Left forelimb (tissue), 1 donor: ENCODE results near the gene CTCF.

Source experiments
- DNase-seq: peaks from one replicate; pipeline ENCODE4 v3.0.0-alpha.2; 2018; ENCODE audit warnings: low spot score

CTCF gene

DNA sequence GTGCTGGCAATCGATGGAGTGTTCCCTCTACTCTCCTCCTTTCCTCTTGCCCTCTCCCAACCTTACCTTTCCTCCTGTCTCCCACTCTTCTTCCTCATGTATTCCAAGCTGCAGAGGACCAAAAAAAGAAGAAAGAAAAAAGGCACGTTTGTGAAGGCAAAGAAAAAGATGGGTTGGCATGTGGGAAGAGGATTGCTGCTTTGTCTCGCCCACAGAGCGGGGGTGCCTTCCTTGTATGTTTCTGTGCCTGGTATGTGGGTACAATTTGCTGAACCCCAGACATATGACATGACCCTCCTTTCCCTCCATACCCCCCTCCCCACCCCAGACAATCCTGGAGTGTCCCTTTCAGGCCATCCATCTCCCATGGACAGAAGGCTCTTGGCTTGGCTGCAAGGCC is 13.1 kb upstream of the CTCF start:
- no peak for DNase-seq

DNA sequence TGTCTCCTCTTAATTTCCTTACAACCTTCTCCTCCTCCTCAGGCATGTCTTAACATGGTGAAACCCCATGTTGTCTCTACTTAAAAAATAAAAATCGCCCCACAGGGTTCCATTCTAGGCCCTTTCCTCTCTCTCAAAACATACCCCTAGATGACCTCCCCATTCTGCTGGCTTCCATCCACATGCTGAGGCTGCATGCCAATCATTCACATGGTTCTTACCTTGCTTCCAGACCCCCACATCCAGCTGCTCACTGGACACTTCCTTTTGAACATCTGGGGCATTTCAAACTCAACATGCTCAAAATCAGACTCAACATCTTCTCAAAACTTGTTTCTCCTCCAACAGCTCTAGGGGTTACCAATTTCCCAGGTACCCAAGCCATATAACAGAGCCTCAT is 12.4 kb upstream of the CTCF start:
- DNase-seq, result no peak

DNA sequence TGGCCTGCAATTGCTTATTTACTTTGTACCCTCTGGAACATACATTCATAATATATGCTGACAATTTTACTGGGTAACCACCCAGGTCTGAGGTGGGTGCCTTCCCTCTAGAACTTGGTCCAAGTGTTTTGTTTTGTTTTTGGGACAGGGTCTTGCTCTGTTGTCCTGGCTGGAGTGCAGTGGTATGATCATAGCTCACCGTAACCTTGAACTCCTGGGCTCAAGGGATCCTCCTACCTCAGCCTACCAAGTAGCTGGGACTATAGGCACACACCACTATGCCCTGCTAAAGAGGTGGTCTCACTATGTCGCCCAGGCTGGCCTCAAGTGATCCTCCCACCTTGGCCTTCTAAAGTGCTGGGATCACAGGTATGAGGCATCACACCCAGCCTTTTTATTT is 11.2 kb upstream of the CTCF start:
- DNase-seq, result no peak

DNA sequence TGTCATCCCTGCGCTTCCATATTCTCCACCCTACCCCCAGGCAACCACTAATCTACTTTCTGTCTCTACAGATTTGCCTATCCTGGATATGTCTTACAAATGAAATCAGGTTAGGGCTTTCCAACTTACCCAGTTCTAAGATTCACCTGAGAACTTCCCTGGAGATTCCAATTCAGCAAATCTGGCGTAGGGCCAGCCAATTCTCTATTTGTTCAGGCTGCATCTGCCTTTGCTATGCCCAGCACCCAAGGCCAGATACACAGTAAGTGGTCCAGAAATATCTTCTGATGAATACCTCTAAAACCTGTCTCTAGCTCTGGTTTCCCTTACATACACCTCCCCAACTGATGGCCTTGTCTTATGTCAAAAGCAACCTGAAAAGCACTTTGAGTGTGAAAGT is 10.4 kb upstream of the CTCF start:
- DNase-seq, result no peak

DNA sequence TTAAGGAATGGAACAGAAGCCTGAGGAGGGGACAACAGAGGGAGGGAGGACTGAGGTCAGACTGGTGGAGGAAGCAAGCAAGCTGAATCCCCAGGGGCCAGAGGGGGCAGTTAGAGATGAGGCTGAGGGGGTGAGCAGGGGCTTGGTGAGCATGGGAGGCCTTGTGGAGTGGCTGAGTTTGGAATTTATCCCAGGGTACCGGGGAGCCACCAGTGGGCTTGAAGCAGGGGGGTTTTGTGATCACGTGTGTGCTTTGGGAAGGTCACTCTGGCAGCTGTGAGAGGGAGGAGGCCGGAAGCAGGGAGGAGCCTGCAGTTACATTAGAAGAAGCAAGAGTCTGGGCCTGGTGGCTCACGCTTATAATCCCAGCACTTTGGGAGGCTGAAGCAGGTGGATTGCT is 9.8 kb upstream of the CTCF start:
- DNase-seq, result no peak

DNA sequence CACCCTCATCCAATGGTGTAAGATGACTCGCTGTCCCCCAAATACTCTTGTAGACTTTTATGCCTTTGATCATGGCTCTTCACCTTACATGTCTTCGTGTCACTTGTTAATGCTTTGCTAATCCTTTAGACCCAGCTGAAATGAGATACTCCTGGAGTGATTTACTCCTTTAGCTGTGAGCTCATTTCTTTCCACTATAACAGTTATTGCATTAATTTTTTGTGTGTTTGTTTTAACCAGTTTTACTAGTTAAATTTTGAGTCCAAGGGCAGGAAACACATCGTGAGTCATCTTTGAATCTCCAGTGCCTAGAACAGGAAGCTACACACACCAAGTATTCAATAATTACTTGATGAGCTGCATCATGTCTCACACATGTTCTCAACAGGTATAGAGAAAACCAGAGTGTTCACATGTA is 6.5 kb upstream of the CTCF start:
- DNase-seq, result no peak

DNA sequence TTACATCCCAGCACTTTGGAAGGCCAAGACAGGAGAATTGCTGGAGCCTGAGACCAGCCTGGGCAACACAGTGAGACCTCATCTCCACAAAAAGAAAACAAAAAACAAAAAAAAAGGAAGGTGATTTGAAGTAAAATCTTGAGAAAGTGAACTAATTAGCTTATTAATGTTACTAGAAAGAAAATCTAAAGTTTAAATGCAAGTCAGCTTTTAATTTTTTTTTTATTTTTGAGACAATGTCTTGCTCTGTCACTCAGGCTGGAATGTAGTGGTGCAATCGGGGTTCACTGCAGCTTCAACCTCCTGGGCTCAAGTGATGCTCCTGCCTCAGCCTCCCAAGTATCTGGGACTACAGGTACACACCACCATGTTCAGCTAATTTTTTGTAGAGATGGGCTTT is 3.5 kb upstream of the CTCF start:
- no peak for DNase-seq

DNA sequence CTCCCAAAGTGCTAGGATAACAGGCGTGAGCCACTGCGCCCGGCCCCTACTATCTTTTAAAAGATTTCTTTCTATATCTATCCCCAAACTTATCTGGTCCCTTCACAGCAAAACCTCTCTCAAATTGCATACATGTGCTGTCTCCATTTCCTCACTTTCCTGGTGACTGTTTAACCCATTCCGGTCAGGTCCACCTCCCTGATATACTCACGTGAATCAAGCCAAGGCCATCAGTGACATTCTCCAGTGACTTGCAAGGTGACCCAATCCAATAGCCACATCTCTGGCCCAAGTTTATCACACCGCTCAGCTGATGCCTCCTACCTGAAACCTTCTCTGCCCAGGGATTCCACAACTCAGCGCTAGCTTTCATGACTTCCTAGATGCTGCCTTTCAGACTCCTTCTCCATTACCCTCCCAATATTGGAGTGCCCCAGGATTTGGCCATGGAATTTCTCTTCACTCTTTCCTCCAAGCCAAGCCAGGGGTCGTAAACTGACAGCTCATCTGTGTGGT is 1.4 kb upstream of the CTCF start:
- no peak for DNase-seq

DNA sequence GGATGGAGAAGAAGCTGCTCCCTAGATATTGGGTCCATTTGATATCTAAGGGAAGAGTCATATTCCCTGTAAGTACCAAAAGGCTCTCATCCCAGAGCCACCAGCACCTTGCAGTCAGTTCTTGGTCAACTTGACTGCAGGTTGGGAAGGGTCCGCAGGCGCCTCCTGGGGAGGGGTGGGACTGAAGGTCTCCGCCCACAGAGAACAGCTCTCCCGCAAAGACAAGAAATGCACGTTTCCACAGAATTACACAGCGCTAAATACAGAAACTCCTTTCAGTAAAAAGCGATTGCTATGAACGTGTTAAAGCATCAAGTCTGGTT is 864 bp upstream of the CTCF start:
- no peak for DNase-seq

DNA sequence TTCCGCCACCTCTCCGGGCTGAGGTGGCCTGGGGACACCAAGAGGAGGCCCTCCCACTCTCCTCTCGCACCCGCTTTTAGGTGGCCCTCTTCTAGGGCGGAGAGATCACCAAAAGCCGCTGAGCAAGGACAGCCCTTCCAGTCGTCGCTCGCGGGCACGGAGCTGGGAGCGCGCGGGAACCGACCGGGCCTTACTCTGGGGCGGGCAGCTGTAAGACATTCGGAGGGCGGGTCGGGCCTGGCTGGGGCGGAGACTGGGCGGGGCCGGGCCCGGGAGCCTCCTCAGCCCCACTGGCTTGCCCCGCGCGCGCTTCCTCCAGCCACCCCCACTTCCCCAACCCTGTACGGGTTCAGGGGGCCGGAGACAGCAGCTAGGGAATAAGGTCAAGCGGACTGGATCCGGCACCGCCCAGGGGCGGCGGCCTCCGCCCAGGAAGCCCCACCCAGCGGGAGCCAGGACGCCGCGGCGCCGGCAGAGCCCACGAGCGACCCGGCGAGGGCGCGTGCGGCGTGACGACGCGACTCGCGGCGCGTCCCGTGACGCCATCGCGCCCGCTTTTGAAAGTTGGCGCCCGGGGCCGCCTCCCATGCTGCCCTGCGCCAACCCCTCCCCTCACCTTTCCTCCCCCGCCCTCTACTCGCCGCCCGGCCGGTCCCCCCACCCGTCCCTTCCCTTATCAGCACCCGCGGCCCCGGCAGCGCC is 351 bp upstream of the CTCF start:
- peak; percentile 97 for DNase-seq

DNA sequence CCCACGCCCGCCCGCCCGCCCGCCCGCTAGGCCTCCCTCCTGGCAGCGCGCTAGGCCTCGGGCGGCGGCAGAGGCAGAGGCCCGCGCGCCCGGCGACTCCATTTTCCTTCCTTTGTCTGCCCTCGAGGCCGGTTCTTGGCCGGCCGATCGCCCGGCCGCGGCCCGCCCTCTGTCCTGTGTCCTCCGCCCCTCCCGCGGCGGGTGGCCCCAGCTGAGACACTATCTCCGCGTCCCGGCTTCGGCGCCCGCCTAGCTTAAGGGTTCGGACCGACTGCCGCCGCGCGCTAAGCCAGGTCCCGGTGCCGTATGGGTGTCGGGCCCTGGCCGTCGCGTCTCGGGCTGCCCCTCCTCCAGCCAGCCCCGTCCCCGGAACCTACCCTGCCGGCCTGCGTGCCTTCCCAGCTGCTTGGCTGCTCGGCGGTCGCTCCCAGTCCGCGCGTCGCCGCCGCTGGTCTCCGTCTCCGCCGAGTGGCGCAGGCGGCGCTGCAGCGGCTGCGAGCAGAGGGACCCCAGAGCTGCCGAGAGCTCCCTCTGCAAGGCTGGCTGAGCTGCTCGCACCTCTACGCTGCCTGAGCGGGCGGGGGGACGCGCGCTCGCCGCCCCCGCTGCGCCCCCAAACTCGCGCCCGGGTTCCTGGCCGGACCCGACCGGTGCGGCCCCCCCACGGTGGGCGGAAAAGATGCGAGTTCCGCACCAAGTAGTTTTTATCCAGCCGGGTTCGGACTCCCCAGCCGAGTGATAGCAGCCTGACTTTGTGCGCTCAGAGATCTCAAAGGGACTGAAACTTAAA is 787 bp downstream of the CTCF start:
- peak; percentile 84 for DNase-seq

DNA sequence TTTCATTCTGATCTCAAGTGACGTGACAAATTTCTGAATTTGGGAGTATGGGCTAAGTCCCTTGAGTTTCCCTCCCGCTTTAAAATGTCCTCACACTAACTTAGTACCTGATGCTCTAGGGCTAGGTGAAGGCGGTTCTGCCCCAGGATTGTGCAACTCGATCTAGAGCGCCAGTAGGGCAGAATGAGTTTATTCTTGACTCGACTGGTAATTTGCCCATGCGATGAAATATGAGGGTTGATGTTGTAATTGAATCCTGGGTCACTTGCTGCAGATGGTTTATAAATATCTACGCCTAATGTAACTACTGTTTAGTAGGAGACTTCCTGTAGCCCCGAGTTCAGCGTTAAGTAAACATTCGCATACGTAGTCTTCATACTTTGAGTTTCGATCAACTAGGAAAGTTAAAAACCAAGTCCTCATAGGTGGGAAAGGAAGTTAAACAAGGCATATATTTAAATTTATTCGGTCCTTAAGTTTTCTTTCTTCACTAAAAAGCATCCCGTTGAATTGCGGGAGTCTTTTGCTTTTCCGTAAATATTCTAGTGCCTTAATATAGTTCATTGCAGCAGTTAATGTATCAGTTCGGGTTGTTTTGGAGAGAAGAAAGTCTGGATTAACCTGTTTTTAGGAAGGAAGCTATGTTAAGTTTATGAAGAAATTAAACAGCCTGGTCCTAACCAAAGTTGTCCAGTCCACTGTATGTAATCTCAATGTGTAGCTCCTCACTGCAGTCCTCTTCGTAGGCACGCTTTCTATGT is 1.6 kb downstream of the CTCF start:
- no peak for DNase-seq

DNA sequence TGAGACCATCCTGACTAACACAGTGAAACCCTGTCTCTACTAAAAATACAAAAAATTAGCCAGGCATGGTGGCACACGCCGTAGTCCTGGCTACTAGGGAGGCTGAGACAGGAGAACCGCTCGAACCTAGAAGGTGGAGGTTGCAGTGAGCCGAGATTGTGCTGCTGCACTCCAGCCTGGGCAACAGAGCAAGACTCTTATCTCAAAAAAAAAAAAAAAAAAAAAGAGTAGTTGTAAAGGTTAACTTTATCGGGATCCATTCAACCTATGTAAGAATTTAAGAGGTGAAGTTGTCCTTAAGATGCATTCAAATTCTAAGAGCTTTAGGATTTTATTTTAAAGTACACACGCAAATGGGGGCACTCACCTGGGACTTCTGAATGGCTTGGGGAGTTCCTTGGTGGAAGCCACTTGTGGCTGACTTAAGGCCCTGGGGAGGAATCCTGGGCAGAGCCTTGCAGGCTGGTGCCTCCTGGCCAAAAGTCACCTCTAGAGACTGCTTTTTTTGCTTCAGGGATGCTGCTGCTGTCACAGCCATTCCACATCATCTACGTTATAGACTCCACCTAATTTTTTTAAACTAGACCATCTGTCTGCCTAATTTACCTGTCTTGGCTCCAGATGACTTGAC is 3.3 kb downstream of the CTCF start:
- DNase-seq, result no peak

DNA sequence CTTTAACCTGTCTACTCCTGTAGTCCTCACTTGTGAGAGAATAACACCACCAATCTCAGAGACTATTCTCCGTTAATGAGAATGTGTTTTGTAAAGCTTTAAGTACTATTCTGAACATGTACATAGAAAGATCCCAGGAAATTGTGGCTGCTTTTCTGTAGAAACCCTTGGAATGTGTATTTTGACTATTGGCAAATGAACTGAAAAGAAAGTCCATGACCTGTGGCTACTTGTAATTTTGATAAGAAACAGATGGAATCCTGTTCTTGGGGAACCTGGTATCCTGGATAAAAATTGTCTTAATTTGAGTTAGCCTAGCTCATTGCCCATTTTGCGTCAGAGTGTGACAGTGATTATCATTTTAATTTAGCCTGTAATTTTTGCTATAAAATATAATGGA is 9.1 kb downstream of the CTCF start:
- no peak for DNase-seq

DNA sequence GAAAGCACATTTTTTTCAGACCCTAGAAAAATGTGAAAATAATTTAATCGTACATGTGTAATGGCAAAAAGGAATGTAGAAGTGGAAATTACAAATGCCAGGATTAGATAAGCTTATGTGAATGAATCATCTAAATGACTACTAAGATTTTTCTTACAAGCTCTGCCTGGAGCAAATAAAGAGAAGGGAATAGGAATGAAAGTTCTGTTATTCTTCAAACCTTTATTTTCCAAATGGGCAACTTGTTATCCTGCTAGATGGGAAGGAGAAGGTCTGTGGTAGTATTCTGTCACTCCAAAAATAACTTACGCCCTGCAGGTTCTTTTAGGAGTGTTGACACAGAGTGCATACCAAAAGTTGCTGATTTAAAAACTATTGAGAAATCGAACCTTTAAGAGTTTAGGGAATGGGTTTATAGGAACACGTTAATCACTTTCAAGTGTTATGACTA is 9.7 kb downstream of the CTCF start:
- DNase-seq, result no peak

DNA sequence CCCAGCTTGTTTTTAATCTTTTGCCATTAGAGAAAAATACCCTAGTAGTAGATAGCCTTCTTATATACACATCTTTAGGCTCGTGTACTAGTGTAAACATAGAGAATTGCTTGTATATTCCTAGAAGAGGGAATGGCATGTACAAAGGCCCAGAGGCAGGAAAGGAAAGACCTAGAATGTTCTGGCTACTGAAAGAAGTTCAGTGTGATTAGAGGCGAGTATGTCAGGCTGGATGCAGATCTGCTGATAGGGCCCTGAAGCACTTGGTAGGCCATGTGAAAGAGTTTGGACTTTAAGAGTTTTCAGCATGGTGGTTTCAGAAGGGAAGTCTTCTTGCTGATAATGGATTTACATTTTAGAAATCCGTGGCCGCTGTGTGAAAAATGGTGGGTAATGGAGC is 17.4 kb downstream of the CTCF start:
- no peak for DNase-seq

DNA sequence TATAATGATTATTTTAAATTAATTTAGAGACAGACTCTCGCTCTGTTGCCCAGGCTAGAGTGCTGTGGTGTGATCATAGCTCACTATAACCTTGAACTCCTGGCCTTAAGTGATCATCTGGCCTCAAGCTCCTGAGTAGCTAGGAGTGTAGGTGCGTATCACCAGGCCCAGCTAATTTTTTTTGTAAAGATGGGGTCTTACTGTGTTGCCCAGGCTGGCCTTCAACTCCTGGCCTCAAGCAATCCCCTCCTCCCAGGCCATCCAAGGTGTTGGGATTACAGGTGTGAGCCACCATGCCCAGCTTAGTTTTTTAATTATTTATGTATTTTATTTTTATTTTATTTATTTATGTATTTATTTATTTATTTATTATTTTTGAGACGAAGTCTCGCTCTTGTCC is 17.9 kb downstream of the CTCF start:
- no peak for DNase-seq

DNA sequence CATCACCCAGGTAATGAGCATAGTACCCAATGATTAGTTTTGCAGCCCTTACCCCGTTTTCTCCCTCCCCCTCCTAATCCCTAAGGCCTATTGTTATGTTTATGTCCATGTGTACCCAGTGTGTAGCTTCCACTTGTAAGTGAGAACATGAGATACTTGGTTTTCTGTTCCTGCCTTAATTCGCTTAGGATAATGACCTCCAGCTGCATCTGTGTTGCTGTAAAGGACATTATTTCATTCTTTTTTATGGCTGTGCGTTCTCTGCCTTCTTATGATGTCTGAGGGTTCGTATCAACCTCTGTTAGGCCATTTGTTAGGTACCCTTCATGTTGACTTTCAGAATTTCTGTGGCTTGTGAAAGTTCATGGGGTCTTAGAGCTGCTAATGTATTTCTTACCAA is 31.0 kb downstream of the CTCF start:
- DNase-seq, result no peak

DNA sequence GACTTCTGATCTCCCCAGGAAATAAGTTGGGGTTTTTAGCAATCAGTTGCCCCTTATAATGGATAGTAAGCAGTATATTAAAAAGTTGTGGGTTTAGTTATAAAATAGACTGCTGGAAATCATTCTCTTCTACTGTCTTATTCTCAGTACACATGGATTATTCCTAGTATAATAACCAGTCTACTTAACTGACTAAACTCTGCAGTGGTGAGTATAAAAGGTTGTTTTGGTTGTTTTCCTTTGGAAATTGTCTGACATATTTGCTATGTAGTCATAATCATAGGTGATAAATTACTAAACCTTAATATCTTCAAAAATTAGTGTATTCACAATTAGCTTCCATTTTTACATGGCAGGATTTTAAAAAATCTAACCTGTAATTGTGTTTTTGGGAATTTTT is 31.4 kb downstream of the CTCF start:
- no peak for DNase-seq

DNA sequence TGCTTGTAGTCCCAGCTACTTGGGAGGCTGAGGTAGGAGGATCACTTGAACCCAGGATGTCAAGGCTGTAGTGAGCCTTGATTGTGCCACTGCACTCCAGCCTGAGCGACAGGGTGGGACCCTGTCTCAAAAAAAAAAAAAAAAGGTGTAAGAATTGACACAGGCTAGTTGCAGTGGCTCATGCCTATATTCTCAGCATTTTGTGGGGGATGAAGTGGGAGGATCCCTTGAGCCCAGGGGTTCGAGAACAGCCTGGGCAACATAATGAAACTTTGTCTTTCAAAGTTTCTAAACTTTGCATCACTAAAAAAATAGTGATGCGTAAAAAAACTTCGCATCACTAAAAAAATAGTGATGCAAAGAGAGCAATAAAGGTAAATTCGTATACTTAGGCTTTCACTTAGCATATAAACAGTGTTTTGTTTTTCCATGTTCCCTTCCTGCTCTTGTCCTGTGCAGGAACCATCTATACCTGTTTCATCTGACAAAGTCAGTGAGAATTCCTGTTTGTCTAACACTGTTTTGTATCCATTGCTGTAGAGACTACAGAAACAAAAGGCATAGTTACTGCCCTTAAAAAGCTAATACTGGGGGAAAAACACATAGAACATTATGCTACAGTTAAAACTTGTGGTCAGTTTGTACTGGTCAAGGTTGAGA is 32.1 kb downstream of the CTCF start:
- no peak for DNase-seq

DNA sequence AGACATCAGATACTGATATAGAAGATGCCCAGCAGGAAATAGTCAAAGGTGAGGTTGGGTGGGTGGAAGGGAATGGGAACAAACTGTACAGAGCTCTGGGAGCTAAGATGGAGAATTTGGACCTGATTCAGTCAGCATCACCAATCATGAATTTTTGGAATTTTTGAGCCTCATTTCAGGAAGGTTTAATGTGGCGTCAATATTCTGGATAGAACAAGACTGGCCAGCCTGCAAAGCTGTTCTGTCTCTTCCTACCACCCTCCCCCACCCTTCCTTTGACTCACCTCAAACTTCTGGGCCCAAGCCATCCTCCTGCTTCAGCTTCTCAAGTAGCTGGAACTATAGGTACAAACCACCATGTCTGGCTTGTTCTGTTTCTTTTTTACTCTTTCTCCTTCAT is 32.6 kb downstream of the CTCF start:
- DNase-seq, result no peak

DNA sequence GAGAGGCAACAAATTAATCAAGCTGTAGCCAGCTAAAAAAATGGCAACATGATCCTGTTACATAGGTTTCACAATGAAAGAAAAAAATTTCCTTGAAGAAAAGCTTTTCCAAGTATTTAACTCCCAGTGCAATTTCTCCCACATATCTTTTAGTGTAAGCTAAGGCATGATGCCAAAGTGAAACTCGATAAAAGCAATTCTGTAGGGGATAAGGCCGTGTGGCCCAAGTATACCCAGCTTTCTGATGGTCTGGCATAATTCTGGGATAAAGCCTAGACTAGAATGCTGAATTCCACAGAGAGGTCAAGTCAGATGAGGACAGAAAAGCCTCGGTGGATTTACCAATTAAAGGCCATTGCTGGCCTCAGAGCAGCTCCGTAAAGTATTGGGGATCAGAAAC is 36.2 kb downstream of the CTCF start:
- DNase-seq, result no peak
